GM19193 (cell line): ENCODE data around the gene GPATCH2L.

Experiments
- POLR2A ChIP-seq: IDR thresholded peaks from 4 replicates; pipeline ENCODE4 v1.6.1; 2011; ENCODE audit not compliant: insufficient read depth, insufficient read length; ENCODE audit errors: extremely low read depth

Gene GPATCH2L

GRCh38 chr14:76174982-76175381, 23.3 kb downstream of the GPATCH2L start:
- no peak for TF ChIP-seq POLR2A

GRCh38 chr14:76175942-76176341, 24.2 kb downstream of the GPATCH2L start:
- TF ChIP-seq POLR2A, result no peak

- TF ChIP-seq POLR2A, result no peak
These were observed 29.8 kb downstream of the GPATCH2L start for GRCh38 chr14:76181546-76181945.

GRCh38 chr14:76186308-76187027, 34.7 kb downstream of the GPATCH2L start:
- TF ChIP-seq POLR2A, result no peak

- TF ChIP-seq POLR2A, result no peak
These were observed 39.6 kb downstream of the GPATCH2L start for GRCh38 chr14:76191297-76191696.

GRCh38 chr14:76193696-76194095, 42.0 kb downstream of the GPATCH2L start:
- no peak for TF ChIP-seq POLR2A

GRCh38 chr14:76194327-76194726, 42.6 kb downstream of the GPATCH2L start:
- TF ChIP-seq POLR2A, result no peak

- TF ChIP-seq POLR2A, result no peak
These were observed 43.3 kb downstream of the GPATCH2L start for GRCh38 chr14:76195003-76195402.

- no peak for TF ChIP-seq POLR2A
These were observed 45.4 kb downstream of the GPATCH2L start for GRCh38 chr14:76196980-76197695.

GRCh38 chr14:76201162-76201561, 49.4 kb downstream of the GPATCH2L start:
- no peak for TF ChIP-seq POLR2A

- no peak for TF ChIP-seq POLR2A
These were observed 51.6 kb downstream of the GPATCH2L start for GRCh38 chr14:76203086-76204001.

- TF ChIP-seq POLR2A, result no peak
These were observed 52.9 kb downstream of the GPATCH2L start for GRCh38 chr14:76204461-76205230.

GRCh38 chr14:76205708-76206107, 54.0 kb downstream of the GPATCH2L start:
- no peak for TF ChIP-seq POLR2A

- no peak for TF ChIP-seq POLR2A
These were observed 56.6 kb downstream of the GPATCH2L start for GRCh38 chr14:76208340-76208739.
